ENCODE results near the gene PAQR3. TPM values are rescaled to one million over a fixed set of nuclear protein-coding genes. Genes with fewer than 3 reads are reported as not detected.

The PAQR3 gene
- total and polyA plus RNA-seq, 10 of the 15 experiments (the other 5 are each of a cell fraction or from before 2014, with no cell fraction given): 2.2 to 25.4 (median 7.2) TPM

GRCh38 chr4:78944381-78944780, 5.1 kb upstream of the PAQR3 start:
- DNase-seq (ENCODE audit: low read depth, low spot score): no peak
- Histone ChIP-seq H4K20me1 (ENCODE audit: control insufficient read depth, insufficient read depth) (no peaks in the 10 kb centered on the region), H3K4me3 (no peak overlapping the region), H3K79me2 (ENCODE audit: control insufficient read depth, insufficient read depth, low read length) (no peaks in the 10 kb centered on the region), H2AFZ (ENCODE audit: control insufficient read depth, low read depth, low read length) (no peak overlapping the region), H3K4me1 (ENCODE audit: control insufficient read depth, insufficient read depth, low read length) (no peaks in the 10 kb centered on the region), H3K9ac (ENCODE audit: control insufficient read depth, insufficient read depth, low read length) (no peak overlapping the region), H3K4me2 (ENCODE audit: control insufficient read depth, insufficient read depth) (no peak overlapping the region), H3K27ac (ENCODE audit: control insufficient read depth, insufficient read depth) (no peak overlapping the region), H3K9me3 (replicated peaks; ENCODE audit: control insufficient read depth, insufficient read depth, low read length) (no peaks in the 10 kb centered on the region), H3K36me3 (ENCODE audit: control insufficient read depth in 2 of 2, insufficient read depth in 2 of 2, low read length in 1 of 2) (no peaks in the 10 kb centered on the region), H3K27me3 (replicated peaks in 1 of 2; ENCODE audit: control insufficient read depth in 2 of 2, insufficient read depth in 2 of 2, low read length in 1 of 2) (peaks cover 0 to 2% of the 10 kb centered on the region in 2 experiments; a peak in 1 of 4 replicates)
- intact Hi-C loops (cut with micrococcal nuclease; ENCODE audit: unreplicated experiment): no loop called here
- SMC1A ChIA-PET (ENCODE audit: uncharacterized antibody, unreplicated experiment): no interaction called here
- RAD21 ChIA-PET (ENCODE audit: unreplicated experiment): no interaction called here
- POLR2A ChIA-PET: no interaction called here
- BruUV-seq (replicated peaks): no TSS peak
- 0% methylated on average over 1 of the region's 1 CpG for WGBS (ENCODE audit: insufficient coverage, insufficient replicate concordance, low lambda C conversion rate, missing lambda C conversion rate)
- FAIRE-seq: no peak
- in situ Hi-C loops (cut with MboI): loop anchor here (10.0 kb wide), 1 partner anchor 1270 kb away; no protein-coding TSS in a partner anchor
- CTCF ChIA-PET: no interaction called here
- ATAC-seq: no peak
- TF ChIP-seq TCF12 (IDR thresholded peaks at IDR 0.05; ENCODE audit: low read depth, low read length) (no peak), LARP7 (IDR thresholded peaks at IDR 0.05) (no peak), YBX1 (IDR thresholded peaks at IDR 0.05) (no peak), ATF3 (IDR thresholded peaks at IDR 0.05; ENCODE audit: borderline replicate concordance, extremely low read depth, low read depth, low read length) (no peak), E4F1 (IDR thresholded peaks at IDR 0.05; ENCODE audit: borderline replicate concordance, partially characterized antibody) (no peak), SPI1 (IDR thresholded peaks at IDR 0.05; ENCODE audit: borderline replicate concordance, insufficient read depth, low read depth, low read length) (no peak), JUND (IDR thresholded peaks at IDR 0.05; ENCODE audit: low read depth, low read length) (no peak), ZBTB33 (IDR thresholded peaks at IDR 0.05) (no peak)
- TF ChIP-seq, protein P1, sequence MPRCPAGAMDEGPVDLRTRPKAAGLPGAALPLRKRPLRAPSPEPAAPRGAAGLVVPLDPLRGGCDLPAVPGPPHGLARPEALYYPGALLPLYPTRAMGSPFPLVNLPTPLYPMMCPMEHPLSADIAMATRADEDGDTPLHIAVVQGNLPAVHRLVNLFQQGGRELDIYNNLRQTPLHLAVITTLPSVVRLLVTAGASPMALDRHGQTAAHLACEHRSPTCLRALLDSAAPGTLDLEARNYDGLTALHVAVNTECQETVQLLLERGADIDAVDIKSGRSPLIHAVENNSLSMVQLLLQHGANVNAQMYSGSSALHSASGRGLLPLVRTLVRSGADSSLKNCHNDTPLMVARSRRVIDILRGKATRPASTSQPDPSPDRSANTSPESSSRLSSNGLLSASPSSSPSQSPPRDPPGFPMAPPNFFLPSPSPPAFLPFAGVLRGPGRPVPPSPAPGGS (IDR thresholded peaks at IDR 0.05; ENCODE audit: borderline replicate concordance, insufficient read depth, low read depth, low read length, poor library complexity, severe bottlenecking): no peak
- TF ChIP-seq, protein P2, sequence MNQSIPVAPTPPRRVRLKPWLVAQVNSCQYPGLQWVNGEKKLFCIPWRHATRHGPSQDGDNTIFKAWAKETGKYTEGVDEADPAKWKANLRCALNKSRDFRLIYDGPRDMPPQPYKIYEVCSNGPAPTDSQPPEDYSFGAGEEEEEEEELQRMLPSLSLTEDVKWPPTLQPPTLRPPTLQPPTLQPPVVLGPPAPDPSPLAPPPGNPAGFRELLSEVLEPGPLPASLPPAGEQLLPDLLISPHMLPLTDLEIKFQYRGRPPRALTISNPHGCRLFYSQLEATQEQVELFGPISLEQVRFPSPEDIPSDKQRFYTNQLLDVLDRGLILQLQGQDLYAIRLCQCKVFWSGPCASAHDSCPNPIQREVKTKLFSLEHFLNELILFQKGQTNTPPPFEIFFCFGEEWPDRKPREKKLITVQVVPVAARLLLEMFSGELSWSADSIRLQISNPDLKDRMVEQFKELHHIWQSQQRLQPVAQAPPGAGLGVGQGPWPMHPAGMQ (IDR thresholded peaks at IDR 0.05; ENCODE audit: borderline replicate concordance): no peak
- TF ChIP-seq, protein P3, sequence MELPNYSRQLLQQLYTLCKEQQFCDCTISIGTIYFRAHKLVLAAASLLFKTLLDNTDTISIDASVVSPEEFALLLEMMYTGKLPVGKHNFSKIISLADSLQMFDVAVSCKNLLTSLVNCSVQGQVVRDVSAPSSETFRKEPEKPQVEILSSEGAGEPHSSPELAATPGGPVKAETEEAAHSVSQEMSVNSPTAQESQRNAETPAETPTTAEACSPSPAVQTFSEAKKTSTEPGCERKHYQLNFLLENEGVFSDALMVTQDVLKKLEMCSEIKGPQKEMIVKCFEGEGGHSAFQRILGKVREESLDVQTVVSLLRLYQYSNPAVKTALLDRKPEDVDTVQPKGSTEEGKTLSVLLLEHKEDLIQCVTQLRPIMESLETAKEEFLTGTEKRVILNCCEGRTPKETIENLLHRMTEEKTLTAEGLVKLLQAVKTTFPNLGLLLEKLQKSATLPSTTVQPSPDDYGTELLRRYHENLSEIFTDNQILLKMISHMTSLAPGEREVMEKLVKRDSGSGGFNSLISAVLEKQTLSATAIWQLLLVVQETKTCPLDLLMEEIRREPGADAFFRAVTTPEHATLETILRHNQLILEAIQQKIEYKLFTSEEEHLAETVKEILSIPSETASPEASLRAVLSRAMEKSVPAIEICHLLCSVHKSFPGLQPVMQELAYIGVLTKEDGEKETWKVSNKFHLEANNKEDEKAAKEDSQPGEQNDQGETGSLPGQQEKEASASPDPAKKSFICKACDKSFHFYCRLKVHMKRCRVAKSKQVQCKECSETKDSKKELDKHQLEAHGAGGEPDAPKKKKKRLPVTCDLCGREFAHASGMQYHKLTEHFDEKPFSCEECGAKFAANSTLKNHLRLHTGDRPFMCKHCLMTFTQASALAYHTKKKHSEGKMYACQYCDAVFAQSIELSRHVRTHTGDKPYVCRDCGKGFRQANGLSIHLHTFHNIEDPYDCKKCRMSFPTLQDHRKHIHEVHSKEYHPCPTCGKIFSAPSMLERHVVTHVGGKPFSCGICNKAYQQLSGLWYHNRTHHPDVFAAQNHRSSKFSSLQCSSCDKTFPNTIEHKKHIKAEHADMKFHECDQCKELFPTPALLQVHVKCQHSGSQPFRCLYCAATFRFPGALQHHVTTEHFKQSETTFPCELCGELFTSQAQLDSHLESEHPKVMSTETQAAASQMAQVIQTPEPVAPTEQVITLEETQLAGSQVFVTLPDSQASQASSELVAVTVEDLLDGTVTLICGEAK (IDR thresholded peaks at IDR 0.05; ENCODE audit: borderline replicate concordance): no peak

All from GM12878 (cell line).